Stimulated activated CD4-positive, alpha-beta T cell treated with anti-CD3 and anti-CD28 coated beads, Interleukin-2, amount 100 ng/mL, for 48 hours (primary cell): ENCODE data around the gene SP110.
"Not testable (repeated sequence)": the region's sequence is repeated elsewhere in the genome, so short reads cannot be mapped to it uniquely, and the experiment has no call there.

Experiments used
- DNase-seq, 2 donors: peaks; one replicate each; pipeline ENCODE4 v3.0.0-alpha.2; 2020

SP110 gene

GRCh38 chr2:230219419-230220331, at the start of gene SP110:
TSS of gene SP110 (minus strand) at chr2:230219984. CDS start at chr2:230216927, 3,057 bp downstream.
- DNase-seq: peak; percentile 65 to 71

- DNase-seq: no peak
Observed at GRCh38 chr2:230268606-230269243, 48.9 kb upstream of the SP110 start.

- DNase-seq: no peak
Observed at GRCh38 chr2:230267556-230267955, 47.8 kb upstream of the SP110 start.

- DNase-seq: no peak
Observed at GRCh38 chr2:230267059-230267458, 47.3 kb upstream of the SP110 start.

- DNase-seq: no peak
Observed at GRCh38 chr2:230266638-230267037, 46.9 kb upstream of the SP110 start.

GRCh38 chr2:230264945-230265344, 45.2 kb upstream of the SP110 start:
- not testable (repeated sequence) for DNase-seq

- no peak for DNase-seq
Observed at GRCh38 chr2:230262246-230262645, 42.5 kb upstream of the SP110 start.

- DNase-seq: no peak
Observed at GRCh38 chr2:230258483-230258882, 38.7 kb upstream of the SP110 start.

GRCh38 chr2:230256733-230257332, 37.0 kb upstream of the SP110 start:
- no peak for DNase-seq

GRCh38 chr2:230254152-230254881, 34.5 kb upstream of the SP110 start:
- no peak for DNase-seq

- DNase-seq: no peak
Observed at GRCh38 chr2:230250231-230250630, 30.4 kb upstream of the SP110 start.

- no peak for DNase-seq
Observed at GRCh38 chr2:230246206-230246605, 26.4 kb upstream of the SP110 start.

- DNase-seq: no peak
Observed at GRCh38 chr2:230244211-230244610, 24.4 kb upstream of the SP110 start.

GRCh38 chr2:230234845-230235244, 15.1 kb upstream of the SP110 start:
- DNase-seq: no peak

- no peak for DNase-seq
Observed at GRCh38 chr2:230234122-230234722, 14.4 kb upstream of the SP110 start.

GRCh38 chr2:230231251-230231650, 11.5 kb upstream of the SP110 start:
- no peak for DNase-seq

GRCh38 chr2:230230496-230231200, 10.9 kb upstream of the SP110 start:
- no peak for DNase-seq

- no peak for DNase-seq
Observed at GRCh38 chr2:230230087-230230486, 10.3 kb upstream of the SP110 start.

GRCh38 chr2:230227216-230227615, 7.4 kb upstream of the SP110 start:
- DNase-seq: no peak

- no peak for DNase-seq
Observed at GRCh38 chr2:230226051-230226551, 6.3 kb upstream of the SP110 start.

GRCh38 chr2:230225486-230225885, 5.7 kb upstream of the SP110 start, which contains the start of gene SP140:
TSS of gene SP140 (plus strand) at chr2:230225736. CDS start at chr2:230225845, 109 bp downstream.
- peak; percentile 54 to 72 for DNase-seq

- DNase-seq: no peak
Observed at GRCh38 chr2:230224458-230224857, 4.7 kb upstream of the SP110 start.
